SK-N-SH (cell line): ENCODE measurements around the gene TTC7B. TPM values are rescaled to one million over a fixed set of nuclear protein-coding genes. Genes with fewer than 3 reads are reported as not detected.

ENCODE experiments used
- CTCF ChIA-PET: fragments of 300-600, 350-600 bp; formaldehyde crosslinking; extraction: SDS; loops from one replicate; lab custom pipeline; 2021; lab: Yijun Ruan, JAX
- POLR2A ChIA-PET: fragments of 350-600 bp; sonication (Branson Sonifier 250); formaldehyde crosslinking; extraction: SDS; loops from one replicate; lab custom pipeline; 2020; ENCODE audit warnings: antibody characterized with exemption, inconsistent platforms; lab: Yijun Ruan, JAX
- DNase-seq: peaks from one replicate; pipeline ENCODE4 v3.0.0; 2012
- H2AFZ ChIP-seq: fragments of 200-600 bp; sonication (generic); 2 replicates; pipeline ENCODE4 v1.8.1; 2016; ENCODE audit warnings: antibody characterized with exemption, mild to moderate bottlenecking, low read depth
- H3F3A ChIP-seq: fragments of 200-600 bp; sonication (generic); replicated peaks from 2 replicates; pipeline ENCODE3; 2016; ENCODE audit warnings: antibody characterized with exemption, mild to moderate bottlenecking; ENCODE audit not compliant: insufficient read depth
- H3K27ac ChIP-seq, 2 experiments: fragments of 200-500 bp in 1 of 2; fragments of 200-600 bp in 1 of 2; sonication (Bioruptor generic) in 1 of 2; sonication (generic), shearing (Covaris generic) in 1 of 2; 2 replicates each; pipeline versions ENCODE4 v1.5.1 to v1.6.1; 2014 to 2016; ENCODE audit warnings: low read depth in 2 of 2, inconsistent platforms in 1 of 2, low read length in 1 of 2, mild to moderate bottlenecking in 1 of 2, mixed read lengths in 1 of 2
- H3K27me3 ChIP-seq: fragments of 200-600 bp; sonication (generic), shearing (Covaris generic); 2 replicates; pipeline ENCODE4 v1.6.1; 2016; ENCODE audit warnings: mixed run types; ENCODE audit not compliant: insufficient read depth
- H3K36me3 ChIP-seq, 2 experiments: fragments of 200-500 bp in 1 of 2; fragments of 200-600 bp in 1 of 2; sonication (Bioruptor generic) in 1 of 2; sonication (generic) in 1 of 2; replicated peaks in 1 of 2; 2 replicates each; pipeline versions ENCODE3 to v1.5.1; 2014 to 2016; ENCODE audit warnings: low read length in 1 of 2, mild to moderate bottlenecking in 1 of 2; ENCODE audit not compliant: insufficient read depth in 2 of 2, control insufficient read depth in 1 of 2
- H3K4me1 ChIP-seq, 2 experiments: fragments of 200-500 bp in 1 of 2; fragments of 200-600 bp in 1 of 2; sonication (Bioruptor generic) in 1 of 2; sonication (generic), shearing (Covaris generic) in 1 of 2; 2 replicates each; pipeline versions ENCODE4 v1.5.1 to v1.6.1; 2014 to 2016; ENCODE audit warnings: low read depth in 1 of 2, low read length in 1 of 2, mixed run types in 1 of 2; ENCODE audit not compliant: insufficient read depth in 2 of 2, control insufficient read depth in 1 of 2
- H3K4me2 ChIP-seq: fragments of 200-600 bp; sonication (generic), shearing (Covaris generic); 2 replicates; pipeline ENCODE4 v1.6.1; 2017; ENCODE audit warnings: mixed run types
- H3K4me3 ChIP-seq, 2 experiments: fragments of 200-500 bp in 1 of 2; fragments of 200-600 bp in 1 of 2; sonication (Bioruptor generic) in 1 of 2; sonication (generic), shearing (Covaris generic) in 1 of 2; 2 replicates each; pipeline versions ENCODE4 v1.5.1 to v1.8.1; 2014 to 2016; ENCODE audit warnings: low read depth in 2 of 2, inconsistent platforms in 1 of 2, low read length in 1 of 2, mild to moderate bottlenecking in 1 of 2, mixed read lengths in 1 of 2, moderate library complexity in 1 of 2
- H3K79me2 ChIP-seq: fragments of 200-600 bp; sonication (generic); 2 replicates; pipeline ENCODE4 v1.8.1; 2017; ENCODE audit warnings: mild to moderate bottlenecking; ENCODE audit not compliant: insufficient read depth
- H3K9ac ChIP-seq: fragments of 200-600 bp; sonication (generic); 2 replicates; pipeline ENCODE4 v1.6.1; 2017; ENCODE audit warnings: mixed run types
- H3K9me2 ChIP-seq: fragments of 200-600 bp; sonication (generic); 2 replicates; pipeline ENCODE4 v1.6.1; 2017; ENCODE audit warnings: mixed run types
- H3K9me3 ChIP-seq: fragments of 200-600 bp; sonication (generic); 2 replicates; pipeline ENCODE4 v1.6.1; 2017; ENCODE audit warnings: mixed run types, mild to moderate bottlenecking, moderate library complexity
- H4K20me1 ChIP-seq: fragments of 200-600 bp; sonication (generic); 2 replicates; pipeline ENCODE4 v1.6.1; 2017; ENCODE audit warnings: mild to moderate bottlenecking, mixed run types; ENCODE audit not compliant: insufficient read depth
- EP300 ChIP-seq, 2 experiments: IDR thresholded peaks; 2 replicates each; pipeline versions ENCODE4 v1.4.0 to v1.6.1; 2012; ENCODE audit warnings: borderline replicate concordance in 1 of 2, low read depth in 1 of 2, low read length in 1 of 2
- FOXJ3 ChIP-seq: sonication (generic); formaldehyde crosslinking; IDR thresholded peaks from 2 replicates; pipeline ENCODE4 v1.5.1; 2020; ENCODE audit warnings: mild to moderate bottlenecking, missing genetic modification reagents
- GABPA ChIP-seq: IDR thresholded peaks from 2 replicates; pipeline ENCODE4 v1.4.0; 2012; ENCODE audit warnings: low read depth, mild to moderate bottlenecking
- MXI1 ChIP-seq: IDR thresholded peaks from 2 replicates; pipeline ENCODE4 v1.6.1; 2012; ENCODE audit warnings: mild to moderate bottlenecking, low read depth, low read length, improper control_type of control experiment
- NFIC ChIP-seq: IDR thresholded peaks from 2 replicates; pipeline ENCODE4 v1.4.0; 2012; ENCODE audit warnings: borderline replicate concordance
- POLR2AphosphoS5 ChIP-seq: IDR thresholded peaks from 2 replicates; pipeline ENCODE4 v1.6.1; 2012; ENCODE audit warnings: low read depth, low read length
- RCOR1 ChIP-seq: fragments of 150-350 bp; IDR thresholded peaks from 2 replicates; pipeline ENCODE4 v1.6.1; 2017; ENCODE audit warnings: antibody characterized with exemption, low read length
- SMC3 ChIP-seq: IDR thresholded peaks from 2 replicates; pipeline ENCODE4 v1.6.1; 2012; ENCODE audit warnings: low read depth, low read length, improper control_type of control experiment
- TCF12 ChIP-seq: IDR thresholded peaks from 2 replicates; pipeline ENCODE4 v1.4.0; 2012
- TEAD4 ChIP-seq: IDR thresholded peaks from 2 replicates; pipeline ENCODE4 v1.4.0; 2012; ENCODE audit warnings: mild to moderate bottlenecking, borderline replicate concordance; ENCODE audit not compliant: insufficient read depth
- YY1 ChIP-seq: IDR thresholded peaks from 2 replicates; pipeline ENCODE4 v1.4.0; 2012; ENCODE audit warnings: low read depth, mild to moderate bottlenecking
- WGBS: methylation state at CpG from one replicate; pipeline ENCODE4 v1.1.6; 2017; ENCODE audit warnings: low lambda C conversion rate; 5-methylcytosine and 5-hydroxymethylcytosine counted together
- polyA plus RNA-seq, 3 experiments: library from polyadenylated mRNA; depleted of rRNA; stranded (reverse); fragments of >200 nt; gene quantifications; 2 replicates each; pipeline ENCODE4 v1.2.3, GENCODE V29; 2012
- TF ChIP-seq, protein P1 (sequence below): IDR thresholded peaks from 2 replicates; pipeline ENCODE4 v1.4.0; 2012; ENCODE audit warnings: low read depth
- TF ChIP-seq, protein P2 (sequence below): fragments of 150-350 bp; IDR thresholded peaks from 2 replicates; pipeline ENCODE4 v1.6.1; 2017; ENCODE audit warnings: antibody characterized with exemption, low read length, low read depth, borderline replicate concordance
- TF ChIP-seq, protein P3 (sequence below): IDR thresholded peaks from 2 replicates; pipeline ENCODE4; 2012
- TF ChIP-seq, protein P4 (sequence below): fragments of 150-350 bp; IDR thresholded peaks from 2 replicates; pipeline ENCODE4 v1.6.1; 2016; ENCODE audit warnings: mild to moderate bottlenecking, low read depth, low read length
- TF ChIP-seq, protein P5 (sequence below): fragments of 200-600 bp; sonication (generic); IDR thresholded peaks from 2 replicates; pipeline ENCODE4 v1.6.1; 2017; ENCODE audit warnings: antibody characterized with exemption, mild to moderate bottlenecking, moderate library complexity
- TF ChIP-seq, protein P6 (sequence below): IDR thresholded peaks from 2 replicates; pipeline ENCODE4 v1.4.0; 2012; ENCODE audit warnings: low read depth, borderline replicate concordance

TTC7B gene
- polyA plus RNA-seq, 1 of the 3 experiments (the other 2 are of a cell fraction), result 43.1 TPM

DNA sequence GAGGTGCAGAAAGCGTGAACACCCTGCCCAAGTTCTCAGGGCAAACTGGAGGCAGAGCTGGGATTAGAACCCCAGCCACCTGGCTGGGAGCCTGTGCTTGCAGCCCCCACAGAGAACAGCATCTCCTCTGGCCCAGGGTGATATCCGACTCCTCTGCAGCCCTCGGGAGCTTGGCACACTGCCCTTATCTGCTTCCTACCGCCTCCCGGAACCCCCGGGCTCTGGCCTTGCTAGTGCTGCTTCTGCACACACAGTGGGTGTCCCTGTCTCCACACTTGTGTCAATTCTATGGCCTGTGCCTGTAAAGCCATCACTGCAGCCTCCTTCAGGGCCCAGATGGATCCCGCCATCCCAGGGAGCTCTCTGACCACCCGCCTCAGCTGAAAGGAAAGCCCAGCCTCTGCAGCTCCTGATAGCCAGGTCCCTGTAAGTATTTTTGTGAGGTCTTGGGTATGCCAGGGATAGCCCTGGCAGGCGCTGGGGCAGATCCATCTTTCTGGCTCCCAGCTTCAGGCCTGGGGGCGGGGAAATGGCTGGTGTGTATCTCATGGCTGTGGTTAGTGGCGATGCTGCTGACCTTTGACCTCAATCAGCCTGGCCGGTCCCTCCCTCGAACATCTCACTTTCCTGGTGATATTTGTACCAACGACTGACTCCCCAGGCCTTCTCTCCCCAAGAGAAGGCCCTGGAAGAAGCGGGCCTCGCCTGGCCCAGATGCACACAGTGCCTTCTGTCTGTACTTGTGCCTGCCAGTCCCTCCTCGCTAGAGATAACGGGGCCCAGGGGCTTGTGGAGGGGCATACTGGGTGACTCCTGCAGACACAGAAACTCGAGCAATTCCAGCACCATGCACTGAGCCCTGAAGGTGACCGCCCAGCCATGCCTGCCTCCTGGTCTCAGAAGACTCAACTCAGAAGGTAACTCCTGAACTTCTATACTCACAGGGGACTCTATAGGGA is 235.6 kb downstream of the TTC7B start:
- Histone ChIP-seq H3K4me1 (peaks cover 0 to 23% of the 10 kb centered on the region in 2 experiments; a peak in 1 of 4 replicates), H3K79me2 (no peaks in the 10 kb centered on the region), H3K27me3 (no peaks in the 10 kb centered on the region), H4K20me1 (no peaks in the 10 kb centered on the region), H3K4me2 (no peak overlapping the region), H3K9me2 (no peaks in the 10 kb centered on the region), H2AFZ (no peak overlapping the region), H3K4me3 (no peak overlapping the region), H3K36me3 (peaks cover 0 to 10% of the 10 kb centered on the region in 2 experiments), H3K27ac (peak overlapping the region in 1 of 2 experiments; percentile 34; a peak in 1 of 4 replicates), H3F3A (no peaks in the 10 kb centered on the region), H3K9me3 (no peaks in the 10 kb centered on the region), H3K9ac (no peak overlapping the region)
- peak; percentile 25; the same call in 1 of the 2 replicates for TF ChIP-seq NFIC
- TF ChIP-seq, protein P1, sequence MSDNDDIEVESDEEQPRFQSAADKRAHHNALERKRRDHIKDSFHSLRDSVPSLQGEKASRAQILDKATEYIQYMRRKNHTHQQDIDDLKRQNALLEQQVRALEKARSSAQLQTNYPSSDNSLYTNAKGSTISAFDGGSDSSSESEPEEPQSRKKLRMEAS, result no peak
- DNase-seq, result peak; percentile 58
- POLR2A ChIA-PET, result no interaction called here
- WGBS, result 68% methylated on average over 9 of the region's 20 CpGs
- CTCF ChIA-PET, result interaction anchor here (0.6 to 1.0 kb wide), 3 partner anchors 10 to 180 kb away, joined by 3 to 4 read pairs (median 3); no protein-coding TSS in a partner anchor

DNA sequence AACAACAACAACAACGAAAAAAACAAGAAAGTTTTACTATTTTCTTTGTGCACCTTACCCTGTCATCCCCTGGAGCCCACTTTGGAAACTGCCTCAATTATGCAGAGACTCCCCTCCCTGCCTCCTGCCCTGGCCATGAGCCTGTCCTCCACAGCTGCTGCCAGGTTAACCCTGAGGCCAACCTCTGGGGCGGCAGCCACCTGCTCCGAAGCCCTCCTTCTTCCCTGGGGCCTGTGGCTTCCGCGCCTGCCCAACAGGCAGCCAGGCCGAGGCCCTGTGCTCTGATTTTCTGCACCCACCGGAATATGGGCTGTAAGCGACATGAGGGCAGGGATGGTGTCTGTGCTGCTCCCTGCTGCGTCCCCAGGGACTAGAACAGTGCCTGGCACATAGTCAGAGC is 236.4 kb downstream of the TTC7B start:
- WGBS, result 93% methylated on average over 4 of the region's 9 CpGs
- Histone ChIP-seq H3K27ac (peak overlapping the region in 1 of 2 experiments; percentile 16; a peak in 1 of 4 replicates), H3K9ac (no peak overlapping the region), H3K79me2 (no peaks in the 10 kb centered on the region), H3K27me3 (no peaks in the 10 kb centered on the region), H3K4me3 (no peak overlapping the region), H3K4me2 (no peak overlapping the region), H3K9me2 (no peaks in the 10 kb centered on the region), H3F3A (no peaks in the 10 kb centered on the region), H3K9me3 (no peaks in the 10 kb centered on the region), H3K4me1 (peaks cover 0 to 28% of the 10 kb centered on the region in 2 experiments; a peak in 1 of 4 replicates), H2AFZ (no peak overlapping the region), H4K20me1 (no peaks in the 10 kb centered on the region), H3K36me3 (peaks cover 0 to 10% of the 10 kb centered on the region in 2 experiments)
- CTCF ChIA-PET, result interaction anchor here (1.0 kb wide), 1 partner anchor 179 kb away, joined by 4 read pairs; no protein-coding TSS in a partner anchor
- no peak for DNase-seq
- POLR2A ChIA-PET, result no interaction called here
- TF ChIP-seq, protein P2, sequence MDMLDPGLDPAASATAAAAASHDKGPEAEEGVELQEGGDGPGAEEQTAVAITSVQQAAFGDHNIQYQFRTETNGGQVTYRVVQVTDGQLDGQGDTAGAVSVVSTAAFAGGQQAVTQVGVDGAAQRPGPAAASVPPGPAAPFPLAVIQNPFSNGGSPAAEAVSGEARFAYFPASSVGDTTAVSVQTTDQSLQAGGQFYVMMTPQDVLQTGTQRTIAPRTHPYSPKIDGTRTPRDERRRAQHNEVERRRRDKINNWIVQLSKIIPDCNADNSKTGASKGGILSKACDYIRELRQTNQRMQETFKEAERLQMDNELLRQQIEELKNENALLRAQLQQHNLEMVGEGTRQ, result no peak
- TF ChIP-seq GABPA, result no peak
- TF ChIP-seq, protein P1, result no peak
- TF ChIP-seq, protein P3, sequence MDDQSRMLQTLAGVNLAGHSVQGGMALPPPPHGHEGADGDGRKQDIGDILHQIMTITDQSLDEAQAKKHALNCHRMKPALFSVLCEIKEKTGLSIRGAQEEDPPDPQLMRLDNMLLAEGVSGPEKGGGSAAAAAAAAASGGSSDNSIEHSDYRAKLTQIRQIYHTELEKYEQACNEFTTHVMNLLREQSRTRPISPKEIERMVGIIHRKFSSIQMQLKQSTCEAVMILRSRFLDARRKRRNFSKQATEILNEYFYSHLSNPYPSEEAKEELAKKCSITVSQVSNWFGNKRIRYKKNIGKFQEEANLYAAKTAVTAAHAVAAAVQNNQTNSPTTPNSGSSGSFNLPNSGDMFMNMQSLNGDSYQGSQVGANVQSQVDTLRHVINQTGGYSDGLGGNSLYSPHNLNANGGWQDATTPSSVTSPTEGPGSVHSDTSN, result no peak
- TF ChIP-seq YY1, result no peak
- TF ChIP-seq, protein P4, sequence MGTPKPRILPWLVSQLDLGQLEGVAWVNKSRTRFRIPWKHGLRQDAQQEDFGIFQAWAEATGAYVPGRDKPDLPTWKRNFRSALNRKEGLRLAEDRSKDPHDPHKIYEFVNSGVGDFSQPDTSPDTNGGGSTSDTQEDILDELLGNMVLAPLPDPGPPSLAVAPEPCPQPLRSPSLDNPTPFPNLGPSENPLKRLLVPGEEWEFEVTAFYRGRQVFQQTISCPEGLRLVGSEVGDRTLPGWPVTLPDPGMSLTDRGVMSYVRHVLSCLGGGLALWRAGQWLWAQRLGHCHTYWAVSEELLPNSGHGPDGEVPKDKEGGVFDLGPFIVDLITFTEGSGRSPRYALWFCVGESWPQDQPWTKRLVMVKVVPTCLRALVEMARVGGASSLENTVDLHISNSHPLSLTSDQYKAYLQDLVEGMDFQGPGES, result no peak
- no peak for TF ChIP-seq SMC3
- no peak for TF ChIP-seq POLR2AphosphoS5
- no peak for TF ChIP-seq TCF12
- TF ChIP-seq, protein P5, sequence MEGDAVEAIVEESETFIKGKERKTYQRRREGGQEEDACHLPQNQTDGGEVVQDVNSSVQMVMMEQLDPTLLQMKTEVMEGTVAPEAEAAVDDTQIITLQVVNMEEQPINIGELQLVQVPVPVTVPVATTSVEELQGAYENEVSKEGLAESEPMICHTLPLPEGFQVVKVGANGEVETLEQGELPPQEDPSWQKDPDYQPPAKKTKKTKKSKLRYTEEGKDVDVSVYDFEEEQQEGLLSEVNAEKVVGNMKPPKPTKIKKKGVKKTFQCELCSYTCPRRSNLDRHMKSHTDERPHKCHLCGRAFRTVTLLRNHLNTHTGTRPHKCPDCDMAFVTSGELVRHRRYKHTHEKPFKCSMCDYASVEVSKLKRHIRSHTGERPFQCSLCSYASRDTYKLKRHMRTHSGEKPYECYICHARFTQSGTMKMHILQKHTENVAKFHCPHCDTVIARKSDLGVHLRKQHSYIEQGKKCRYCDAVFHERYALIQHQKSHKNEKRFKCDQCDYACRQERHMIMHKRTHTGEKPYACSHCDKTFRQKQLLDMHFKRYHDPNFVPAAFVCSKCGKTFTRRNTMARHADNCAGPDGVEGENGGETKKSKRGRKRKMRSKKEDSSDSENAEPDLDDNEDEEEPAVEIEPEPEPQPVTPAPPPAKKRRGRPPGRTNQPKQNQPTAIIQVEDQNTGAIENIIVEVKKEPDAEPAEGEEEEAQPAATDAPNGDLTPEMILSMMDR, result no peak
- TF ChIP-seq FOXJ3 (CRISPR knock-in tag), result no peak
- TF ChIP-seq NFIC, result no peak
- TF ChIP-seq, protein P6, sequence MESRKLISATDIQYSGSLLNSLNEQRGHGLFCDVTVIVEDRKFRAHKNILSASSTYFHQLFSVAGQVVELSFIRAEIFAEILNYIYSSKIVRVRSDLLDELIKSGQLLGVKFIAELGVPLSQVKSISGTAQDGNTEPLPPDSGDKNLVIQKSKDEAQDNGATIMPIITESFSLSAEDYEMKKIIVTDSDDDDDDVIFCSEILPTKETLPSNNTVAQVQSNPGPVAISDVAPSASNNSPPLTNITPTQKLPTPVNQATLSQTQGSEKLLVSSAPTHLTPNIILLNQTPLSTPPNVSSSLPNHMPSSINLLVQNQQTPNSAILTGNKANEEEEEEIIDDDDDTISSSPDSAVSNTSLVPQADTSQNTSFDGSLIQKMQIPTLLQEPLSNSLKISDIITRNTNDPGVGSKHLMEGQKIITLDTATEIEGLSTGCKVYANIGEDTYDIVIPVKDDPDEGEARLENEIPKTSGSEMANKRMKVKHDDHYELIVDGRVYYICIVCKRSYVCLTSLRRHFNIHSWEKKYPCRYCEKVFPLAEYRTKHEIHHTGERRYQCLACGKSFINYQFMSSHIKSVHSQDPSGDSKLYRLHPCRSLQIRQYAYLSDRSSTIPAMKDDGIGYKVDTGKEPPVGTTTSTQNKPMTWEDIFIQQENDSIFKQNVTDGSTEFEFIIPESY, result no peak
- no peak for TF ChIP-seq TEAD4
- TF ChIP-seq MXI1, result no peak
- TF ChIP-seq EP300 (IDR thresholded peaks at IDR 0.05; ENCODE audit: borderline replicate concordance in 1 of 2, low read depth in 1 of 2, low read length in 1 of 2), result no peak
- no peak for TF ChIP-seq RCOR1
